ENCODE results near the gene TXNRD2.
"Not testable (repeated sequence)": the region's sequence is repeated elsewhere in the genome, so short reads cannot be mapped to it uniquely, and the experiment has no call there.

TXNRD2 gene

GRCh38 chr22:19923914-19924513 is 17.6 kb downstream of the TXNRD2 start:
- DNase-seq (ENCODE audit: low read depth in 3 of 3): no peak

DNA sequence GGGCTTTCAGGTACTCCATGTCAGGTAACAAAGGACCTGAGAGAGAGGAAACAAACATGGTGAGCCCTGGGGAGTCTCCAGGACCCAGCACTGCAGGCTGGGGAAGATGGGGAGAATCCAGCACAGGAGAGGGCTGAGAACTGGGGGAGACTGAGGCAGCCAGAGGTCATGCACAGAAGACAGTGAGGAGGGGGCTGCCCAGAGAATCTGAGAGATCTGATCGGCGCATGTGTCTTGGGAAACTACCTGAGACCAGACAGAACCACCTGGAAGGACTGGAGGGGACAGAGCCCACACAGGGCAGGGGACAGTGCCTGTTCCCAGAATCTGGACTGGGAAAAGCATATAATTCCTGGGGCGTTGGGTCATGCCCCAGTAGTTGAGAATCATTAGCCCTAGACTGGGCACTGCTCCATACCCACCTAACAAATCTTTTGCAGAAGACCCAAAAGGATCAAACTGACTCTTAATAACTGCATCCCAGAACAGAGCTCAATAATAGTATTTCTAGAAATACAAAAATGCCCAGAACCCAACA is 20.0 kb downstream of the TXNRD2 start:
- DNase-seq (ENCODE audit: low read depth in 3 of 3): no peak

- DNase-seq (ENCODE audit: low read depth in 3 of 3): no peak
Measured at GRCh38 chr22:19919701-19920363, 21.8 kb downstream of the TXNRD2 start.

- DNase-seq (ENCODE audit: low read depth in 3 of 3): no peak
Measured at GRCh38 chr22:19918332-19919106, 23.1 kb downstream of the TXNRD2 start.

DNA sequence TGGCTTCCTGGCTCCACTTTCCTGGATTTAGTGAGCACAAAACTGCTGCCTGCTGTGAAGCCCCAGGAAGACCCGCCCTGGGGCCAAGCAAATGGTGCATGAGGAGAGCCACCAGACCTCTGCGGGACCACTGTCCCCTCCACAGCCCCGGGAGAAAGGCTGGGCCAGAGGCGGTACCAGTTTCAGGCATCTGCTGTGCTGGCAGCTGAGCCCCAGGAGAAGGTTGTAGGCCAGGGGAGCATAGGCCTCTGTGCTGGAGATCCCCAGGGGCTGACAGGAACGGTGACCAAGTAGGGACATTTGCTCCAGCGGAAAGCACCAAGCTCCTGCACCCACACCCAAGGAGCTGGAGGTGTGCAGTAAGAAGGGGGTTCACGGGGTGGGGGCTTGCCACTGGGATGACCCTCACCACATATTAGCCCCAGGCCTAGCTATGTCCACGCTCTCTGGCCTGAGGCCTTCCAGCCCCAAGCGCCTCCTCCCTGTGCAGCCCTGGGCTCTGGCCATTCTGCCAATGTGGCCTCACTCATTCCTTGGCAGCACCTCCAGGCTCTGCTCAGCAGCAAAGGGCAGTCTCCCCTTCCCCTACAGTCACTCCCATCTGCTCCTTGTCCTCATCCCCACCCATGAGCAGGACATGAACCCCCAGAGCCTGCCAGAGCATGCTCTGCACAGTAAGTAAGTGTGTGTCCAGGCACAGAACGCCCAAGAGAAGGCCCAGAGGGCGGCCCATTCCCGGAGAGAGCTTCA is 24.1 kb downstream of the TXNRD2 start:
- DNase-seq (ENCODE audit: low read depth in 3 of 3): no peak

- DNase-seq (ENCODE audit: low read depth in 3 of 3): no peak
Measured at GRCh38 chr22:19916941-19917340, 24.7 kb downstream of the TXNRD2 start.

GRCh38 chr22:19916006-19916405 is 25.6 kb downstream of the TXNRD2 start:
- no peak for DNase-seq (ENCODE audit: low read depth in 3 of 3)

DNA sequence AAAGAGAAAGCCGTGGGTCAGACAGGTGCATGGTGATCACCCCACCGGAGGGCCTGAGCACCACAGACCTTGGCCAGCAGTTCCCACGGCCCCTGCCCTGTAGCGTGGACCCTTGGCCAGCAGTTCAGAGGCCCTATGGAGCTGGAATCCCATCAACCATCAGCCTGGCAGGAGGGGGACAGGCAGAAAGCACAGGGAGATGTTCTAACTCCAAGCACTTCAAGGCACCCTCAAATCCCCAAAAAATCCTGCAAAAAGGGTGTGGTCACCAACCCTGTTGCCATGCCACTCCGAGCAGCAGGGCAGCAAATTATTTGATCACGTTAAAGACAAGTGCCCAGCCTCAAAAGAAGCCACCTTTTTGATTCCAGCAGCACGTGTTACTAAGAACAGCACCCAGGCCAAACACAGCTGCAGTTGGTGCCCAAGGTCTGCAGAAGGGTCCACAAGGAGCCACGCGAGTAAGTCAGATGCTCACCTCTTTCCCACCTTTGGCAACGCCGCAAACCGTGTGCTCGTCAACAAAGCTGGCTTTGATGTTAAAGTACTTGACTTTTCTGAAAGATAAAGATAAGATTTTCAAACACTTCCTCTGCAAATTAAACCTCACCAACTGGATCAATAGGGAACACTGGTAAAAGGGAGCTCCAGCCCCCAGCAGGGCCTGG is 26.2 kb downstream of the TXNRD2 start:
- DNase-seq (ENCODE audit: low read depth in 3 of 3): no peak

- no peak for DNase-seq (ENCODE audit: low read depth in 3 of 3)
Measured at GRCh38 chr22:19914201-19914943, 27.2 kb downstream of the TXNRD2 start.

- no peak for DNase-seq (ENCODE audit: low read depth in 3 of 3)
Measured at GRCh38 chr22:19913337-19913936, 28.2 kb downstream of the TXNRD2 start.

DNA sequence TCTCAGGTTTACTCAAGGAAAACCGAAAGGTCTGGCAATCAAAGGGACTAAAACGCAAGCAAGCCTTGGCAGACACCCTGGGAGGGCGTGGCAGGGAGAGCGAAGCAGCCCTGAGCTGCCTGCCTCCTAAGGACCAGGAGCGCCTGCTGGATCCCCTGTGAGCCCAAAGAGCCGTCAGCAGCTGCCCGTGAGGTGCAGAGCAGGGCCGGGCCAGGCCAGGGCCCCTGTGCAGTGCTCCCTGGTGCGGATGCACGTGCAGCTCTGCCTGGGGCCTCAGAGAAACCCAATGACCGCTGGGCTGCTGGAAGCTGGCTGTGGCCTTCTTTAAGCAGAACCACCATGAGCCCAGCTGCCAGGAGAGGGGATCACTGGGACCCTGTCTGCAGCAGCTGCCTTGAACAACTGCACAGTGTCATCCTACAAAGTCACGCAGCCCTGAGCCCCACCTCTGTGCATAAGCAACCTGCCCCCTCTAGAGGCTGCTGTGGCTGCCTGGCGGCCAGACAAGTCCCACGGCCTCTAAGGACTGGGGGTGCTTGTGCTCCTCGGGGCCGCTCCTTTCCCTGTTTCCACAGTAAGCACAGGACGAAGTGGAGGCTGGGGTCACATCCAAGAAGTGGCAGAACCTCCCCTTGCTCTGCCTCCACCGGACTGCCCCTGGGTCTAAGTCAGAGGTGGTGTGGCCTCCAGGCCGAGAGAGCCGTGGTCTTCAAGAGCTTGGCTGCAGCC is 29.2 kb downstream of the TXNRD2 start:
- no peak for DNase-seq (ENCODE audit: low read depth in 3 of 3)

DNA sequence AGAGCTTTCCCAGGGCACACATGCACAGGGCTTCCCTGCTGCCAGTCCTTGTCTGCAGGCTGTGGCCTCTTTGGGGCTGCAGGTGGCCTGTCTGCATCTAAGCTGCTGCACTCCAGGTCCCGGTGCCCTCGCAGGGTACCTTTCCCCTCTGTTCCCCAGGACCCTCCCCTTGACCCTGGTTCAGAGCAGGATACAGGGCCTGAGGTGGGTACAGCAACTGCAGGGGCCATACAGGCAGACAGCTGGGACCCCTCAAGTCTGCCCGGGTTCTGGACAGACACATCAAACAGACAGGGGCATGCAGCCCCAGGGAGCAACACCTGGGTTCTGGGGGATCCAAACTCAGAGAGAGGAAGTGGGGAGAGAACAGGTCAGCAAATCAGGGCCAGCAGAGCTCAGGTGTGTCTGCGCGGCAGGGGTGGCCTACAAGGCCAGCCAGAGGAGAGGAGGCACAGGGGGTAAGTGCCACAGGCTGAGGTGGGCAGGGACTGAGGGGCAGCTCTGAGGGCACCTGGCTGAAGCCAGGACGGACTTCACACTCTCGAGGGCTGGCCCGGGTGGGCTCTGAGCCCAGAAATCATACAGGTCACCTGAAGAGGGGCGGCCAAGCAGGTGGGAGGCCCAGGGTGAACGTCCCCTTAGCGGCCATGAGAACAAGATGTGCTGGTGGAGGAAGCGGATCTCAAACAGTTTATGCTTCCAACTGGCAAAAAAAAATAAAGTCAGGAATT is 29.9 kb downstream of the TXNRD2 start:
- no peak for DNase-seq (ENCODE audit: low read depth in 3 of 3)

- DNase-seq (ENCODE audit: low read depth in 3 of 3): no peak
Measured at GRCh38 chr22:19910180-19910744, 31.4 kb downstream of the TXNRD2 start.

GRCh38 chr22:19909350-19910179 is 32.1 kb downstream of the TXNRD2 start:
- peak; percentile 61 to 82 (median 80) for DNase-seq (ENCODE audit: low read depth in 3 of 3)

DNA sequence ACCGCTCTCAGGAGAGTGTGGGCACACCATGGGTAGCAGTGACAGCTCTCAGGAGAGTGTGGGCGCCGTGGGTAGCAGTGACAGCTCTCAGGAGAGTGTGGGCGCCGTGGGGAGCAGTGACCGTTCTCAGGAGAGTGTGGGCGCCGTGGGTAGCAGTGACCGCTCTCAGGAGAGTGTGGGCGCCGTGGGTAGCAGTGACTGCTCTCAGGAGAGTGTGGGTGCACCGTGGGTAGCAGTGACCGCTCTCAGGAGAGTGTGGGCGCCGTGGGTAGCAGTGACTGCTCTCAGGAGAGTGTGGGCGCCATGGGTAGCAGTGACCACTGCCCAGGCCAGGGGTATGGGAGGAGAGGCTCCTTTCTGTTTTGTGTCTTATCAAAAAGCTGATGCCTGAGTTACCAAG is 33.7 kb downstream of the TXNRD2 start:
- DNase-seq (ENCODE audit: low read depth in 3 of 3): not testable (repeated sequence)

DNA sequence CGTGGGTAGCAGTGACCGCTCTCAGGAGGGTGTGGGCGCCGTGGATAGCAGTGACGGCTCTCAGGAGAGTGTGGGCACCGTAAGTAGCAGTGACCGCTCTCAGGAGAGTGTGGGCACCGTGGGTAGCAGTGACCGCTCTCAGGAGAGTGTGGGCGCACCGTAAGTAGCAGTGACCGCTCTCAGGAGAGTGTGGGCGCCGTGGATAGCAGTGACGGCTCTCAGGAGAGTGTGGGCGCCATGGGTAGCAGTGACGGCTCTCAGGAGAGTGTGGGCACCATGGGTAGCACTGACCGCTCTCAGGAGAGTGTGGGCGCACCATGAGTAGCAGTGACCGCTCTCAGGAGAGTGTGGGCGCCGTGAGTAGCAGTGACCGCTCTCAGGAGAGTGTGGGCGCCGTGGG is 34.8 kb downstream of the TXNRD2 start:
- not testable (repeated sequence) for DNase-seq (ENCODE audit: low read depth in 3 of 3)

All from stimulated activated CD4-positive, alpha-beta T cell treated with anti-CD3 and anti-CD28 coated beads, TNF-alpha, amount 100 ng/mL, for 24 hours (primary cell).